ENCODE results near the gene NTNG2.

GRCh38 chr9:132283165-132283564 is 121.3 kb downstream of the NTNG2 start:
- TF ChIP-seq CTCF (tag by site-specific recombination; IDR thresholded peaks at IDR 0.05) (no peak), KLF10 (tag by site-specific recombination; IDR thresholded peaks at IDR 0.05) (no peak), EGR2 (tag by site-specific recombination; IDR thresholded peaks at IDR 0.05; ENCODE audit: low read depth) (no peak), ZFP41 (tag by site-specific recombination; IDR thresholded peaks at IDR 0.05; ENCODE audit: borderline replicate concordance) (no peak), ZNF121 (tag by site-specific recombination; IDR thresholded peaks at IDR 0.05) (no peak), WT1 (tag by site-specific recombination; IDR thresholded peaks at IDR 0.05) (no peak), REST (tag by site-specific recombination; IDR thresholded peaks at IDR 0.05) (no peak), ZFHX2 (tag by site-specific recombination; conservative IDR thresholded peaks at IDR 0.05) (no peak), ZFP69B (tag by site-specific recombination; IDR thresholded peaks at IDR 0.05) (no peak), ZBTB6 (tag by site-specific recombination; IDR thresholded peaks at IDR 0.05) (no peak), ZNF624 (tag by site-specific recombination; IDR thresholded peaks at IDR 0.05) (no peak), ZNF335 (tag by site-specific recombination; conservative IDR thresholded peaks at IDR 0.05) (no peak), ZNF24 (tag by site-specific recombination; IDR thresholded peaks at IDR 0.05) (no peak)
